GM21717 (cell line): Measurements from ENCODE around the gene SIK2.
"Not testable (repeated sequence)": the region's sequence is repeated elsewhere in the genome, so short reads cannot be mapped to it uniquely, and the experiment has no call there.

ENCODE experiments used
- ATAC-seq: cut with Tn5 transposase; IDR thresholded peaks from one replicate; pipeline ENCODE4 v1.9.1; 2021; ENCODE audit warnings: mild to moderate bottlenecking, moderate library complexity; ENCODE audit not compliant: unreplicated experiment

SIK2 gene

GRCh38 chr11:111748035-111748804, 146.0 kb downstream of the SIK2 start:
- no peak for ATAC-seq

GRCh38 chr11:111749646-111750045, 147.4 kb downstream of the SIK2 start:
- no peak for ATAC-seq

GRCh38 chr11:111756097-111756496, 153.8 kb downstream of the SIK2 start:
- no peak for ATAC-seq

- no peak for ATAC-seq
Observed at GRCh38 chr11:111759376-111759775, 157.1 kb downstream of the SIK2 start.

GRCh38 chr11:111759778-111760407, 157.6 kb downstream of the SIK2 start:
- no peak for ATAC-seq

- ATAC-seq, result no peak
Observed at GRCh38 chr11:111761036-111761435, 158.8 kb downstream of the SIK2 start.

GRCh38 chr11:111762526-111762925, 160.3 kb downstream of the SIK2 start:
- ATAC-seq, result no peak

GRCh38 chr11:111762981-111763643, 160.9 kb downstream of the SIK2 start:
- ATAC-seq, result no peak

GRCh38 chr11:111764621-111765020, 162.4 kb downstream of the SIK2 start:
- ATAC-seq, result no peak

GRCh38 chr11:111765320-111765983, 163.2 kb downstream of the SIK2 start:
- peak; percentile 39 for ATAC-seq

- ATAC-seq, result peak; percentile 91
Observed at GRCh38 chr11:111765984-111766833, 164.0 kb downstream of the SIK2 start, which contains the start of gene PPP2R1B. PPP2R1B (minus strand) TSS chr11:111766389; CDS start chr11:111766361, 28 bp downstream.

- no peak for ATAC-seq
Observed at GRCh38 chr11:111766834-111767142, 164.5 kb downstream of the SIK2 start.

- no peak for ATAC-seq
Observed at GRCh38 chr11:111770581-111771134, 168.4 kb downstream of the SIK2 start.

GRCh38 chr11:111771205-111771604, 169.0 kb downstream of the SIK2 start:
- ATAC-seq, result not testable (repeated sequence)

GRCh38 chr11:111772535-111772934, 170.3 kb downstream of the SIK2 start:
- ATAC-seq, result no peak

GRCh38 chr11:111774955-111775710, 172.9 kb downstream of the SIK2 start:
- no peak for ATAC-seq

- peak; percentile 97 for ATAC-seq
Observed at GRCh38 chr11:111776398-111777093, 174.3 kb downstream of the SIK2 start.

GRCh38 chr11:111777094-111778046, 175.1 kb downstream of the SIK2 start:
- peak; percentile 49 for ATAC-seq
